ENCODE measurements around the gene ANKS1B.

Gene ANKS1B

DNA sequence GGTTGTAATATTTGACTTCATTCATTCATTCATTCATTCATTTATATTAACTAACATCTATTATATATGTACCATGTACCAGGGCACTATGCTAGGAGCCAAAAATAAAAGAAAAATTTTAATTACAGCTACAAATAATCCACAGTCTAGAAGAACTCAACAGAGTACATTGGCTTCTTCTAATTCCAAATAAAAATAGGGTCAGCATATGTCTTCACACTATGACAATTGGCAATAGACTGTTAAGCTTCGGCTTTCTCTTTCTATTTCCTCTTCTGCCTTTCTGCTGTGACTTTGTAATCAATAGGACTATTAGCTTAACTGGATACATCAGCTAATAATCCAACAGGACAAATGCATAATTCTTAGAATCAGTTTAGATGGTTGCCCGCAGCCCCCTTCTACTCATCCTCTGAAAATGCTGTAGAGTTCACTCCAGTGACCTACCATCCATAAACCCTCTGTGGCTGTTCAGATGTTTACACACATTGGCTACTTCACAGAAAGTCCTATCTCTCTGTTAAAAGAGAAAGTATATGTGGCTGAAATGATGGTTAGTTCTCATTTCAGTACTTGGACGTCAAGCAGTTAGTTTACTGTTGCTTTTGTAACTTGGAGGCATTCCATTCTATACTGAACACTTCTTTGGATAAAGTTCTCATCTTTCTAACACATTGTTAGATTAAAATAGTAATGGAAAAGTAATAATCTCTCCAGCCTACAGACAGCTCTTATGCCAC, 782.7 kb downstream of the ANKS1B start:
- no peak for DNase-seq (ENCODE audit: low spot score)
- TF ChIP-seq, protein P1, sequence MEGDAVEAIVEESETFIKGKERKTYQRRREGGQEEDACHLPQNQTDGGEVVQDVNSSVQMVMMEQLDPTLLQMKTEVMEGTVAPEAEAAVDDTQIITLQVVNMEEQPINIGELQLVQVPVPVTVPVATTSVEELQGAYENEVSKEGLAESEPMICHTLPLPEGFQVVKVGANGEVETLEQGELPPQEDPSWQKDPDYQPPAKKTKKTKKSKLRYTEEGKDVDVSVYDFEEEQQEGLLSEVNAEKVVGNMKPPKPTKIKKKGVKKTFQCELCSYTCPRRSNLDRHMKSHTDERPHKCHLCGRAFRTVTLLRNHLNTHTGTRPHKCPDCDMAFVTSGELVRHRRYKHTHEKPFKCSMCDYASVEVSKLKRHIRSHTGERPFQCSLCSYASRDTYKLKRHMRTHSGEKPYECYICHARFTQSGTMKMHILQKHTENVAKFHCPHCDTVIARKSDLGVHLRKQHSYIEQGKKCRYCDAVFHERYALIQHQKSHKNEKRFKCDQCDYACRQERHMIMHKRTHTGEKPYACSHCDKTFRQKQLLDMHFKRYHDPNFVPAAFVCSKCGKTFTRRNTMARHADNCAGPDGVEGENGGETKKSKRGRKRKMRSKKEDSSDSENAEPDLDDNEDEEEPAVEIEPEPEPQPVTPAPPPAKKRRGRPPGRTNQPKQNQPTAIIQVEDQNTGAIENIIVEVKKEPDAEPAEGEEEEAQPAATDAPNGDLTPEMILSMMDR (IDR thresholded peaks at IDR 0.05; ENCODE audit: borderline replicate concordance, control extremely low read depth, extremely low read depth, insufficient read depth, missing control alignments), result no peak
- in situ Hi-C loops (cut with MboI; ENCODE audit: low sequenced_read_pairs, unreplicated experiment), result no loop called here

DNA sequence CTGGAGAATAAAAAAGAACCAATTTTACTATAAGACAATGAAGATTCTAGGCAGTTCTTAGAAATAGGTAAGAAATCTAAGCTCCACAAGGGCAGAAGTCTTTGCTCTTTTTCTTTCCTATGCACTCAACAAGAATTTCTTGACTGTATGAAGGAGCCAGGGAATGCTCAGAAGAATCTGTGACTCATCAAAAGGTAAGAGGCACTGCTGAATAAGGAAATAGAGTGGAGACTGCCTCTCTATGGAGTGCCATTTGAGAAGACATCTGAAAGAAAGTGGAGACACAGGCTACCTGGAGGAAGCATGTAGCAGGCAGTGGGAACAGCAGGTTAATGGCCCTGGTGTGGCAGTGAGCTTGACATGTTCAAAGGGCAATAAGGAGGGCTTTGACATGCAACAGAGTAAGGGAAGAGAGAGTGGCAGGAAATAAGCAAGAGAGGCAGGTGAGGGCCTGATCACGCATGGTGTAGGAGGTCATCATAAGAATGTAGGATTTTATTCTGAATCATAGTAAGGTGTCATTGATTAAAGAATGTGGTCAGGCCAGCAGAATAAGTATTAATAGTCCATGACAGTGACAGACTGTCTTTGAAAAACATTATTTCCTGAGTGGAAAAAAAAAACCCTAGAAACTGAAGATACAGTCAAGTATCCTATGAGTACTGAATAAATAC, 783.9 kb downstream of the ANKS1B start:
- TF ChIP-seq, protein P1 (IDR thresholded peaks at IDR 0.05; ENCODE audit: borderline replicate concordance, control extremely low read depth, extremely low read depth, insufficient read depth, missing control alignments), result no peak
- no peak for DNase-seq (ENCODE audit: low spot score)
- in situ Hi-C loops (cut with MboI; ENCODE audit: low sequenced_read_pairs, unreplicated experiment), result no loop called here

DNA sequence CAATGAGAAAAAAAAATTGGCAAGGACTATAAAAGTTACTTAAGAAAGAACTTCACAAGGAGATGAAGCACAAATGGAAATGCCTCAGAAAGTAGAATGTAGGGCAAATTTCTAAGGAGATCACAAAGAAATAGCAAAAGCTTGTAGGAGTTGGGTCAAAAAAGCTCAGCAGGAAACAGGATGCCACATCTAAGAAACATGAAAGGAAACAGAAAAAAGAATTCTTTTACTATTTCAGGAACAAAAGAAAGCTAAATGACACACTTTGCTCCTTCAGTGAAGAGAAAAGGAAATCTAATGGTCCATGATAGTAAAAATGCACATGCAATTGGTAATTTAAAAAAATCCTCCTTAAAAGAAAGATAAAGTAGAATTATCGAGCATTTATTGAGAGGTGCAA, 789.3 kb downstream of the ANKS1B start:
- DNase-seq (ENCODE audit: low spot score), result no peak
- TF ChIP-seq, protein P1 (IDR thresholded peaks at IDR 0.05; ENCODE audit: borderline replicate concordance, control extremely low read depth, extremely low read depth, insufficient read depth, missing control alignments), result no peak
- in situ Hi-C loops (cut with MboI; ENCODE audit: low sequenced_read_pairs, unreplicated experiment), result no loop called here

DNA sequence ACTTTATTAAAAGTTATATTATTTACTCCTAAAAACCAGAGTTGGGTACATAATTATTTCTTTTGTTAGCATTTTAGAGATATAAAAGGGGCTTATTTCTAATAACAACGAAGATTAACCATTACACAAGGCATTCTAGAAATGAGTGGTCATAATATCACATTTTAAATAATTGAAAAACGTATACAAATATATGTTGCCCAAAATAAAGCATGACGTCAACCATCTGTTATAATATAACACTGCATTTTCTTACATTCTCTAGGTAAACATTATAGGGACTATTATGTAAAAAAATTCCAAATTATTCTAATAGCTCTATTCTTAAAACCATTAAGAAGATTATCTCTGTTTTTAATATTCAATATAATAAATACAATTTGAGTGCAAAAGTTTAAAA, 792.2 kb downstream of the ANKS1B start:
- in situ Hi-C loops (cut with MboI; ENCODE audit: low sequenced_read_pairs, unreplicated experiment), result no loop called here
- TF ChIP-seq, protein P1 (IDR thresholded peaks at IDR 0.05; ENCODE audit: borderline replicate concordance, control extremely low read depth, extremely low read depth, insufficient read depth, missing control alignments), result no peak
- DNase-seq (ENCODE audit: low spot score), result no peak

DNA sequence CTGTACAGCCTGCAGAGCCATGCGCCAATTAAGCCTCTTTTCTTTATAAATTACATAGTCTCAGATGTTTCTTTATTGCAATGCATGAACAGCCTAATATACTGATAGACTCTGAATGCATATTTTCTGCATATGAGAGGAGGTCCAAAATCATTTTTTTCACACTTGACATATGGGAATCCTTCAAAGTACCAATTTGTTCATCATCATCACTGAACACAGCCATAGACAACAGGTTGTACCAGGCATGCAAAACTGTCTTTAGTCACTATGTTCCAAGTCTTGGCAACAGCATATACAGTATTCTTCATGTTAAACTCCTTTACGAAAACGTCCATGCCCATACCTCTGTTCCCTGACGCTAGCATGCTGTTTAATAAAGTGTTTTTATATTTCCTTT, 807.9 kb downstream of the ANKS1B start:
- TF ChIP-seq, protein P1 (IDR thresholded peaks at IDR 0.05; ENCODE audit: borderline replicate concordance, control extremely low read depth, extremely low read depth, insufficient read depth, missing control alignments), result no peak
- DNase-seq (ENCODE audit: low spot score), result no peak
- in situ Hi-C loops (cut with MboI; ENCODE audit: low sequenced_read_pairs, unreplicated experiment), result no loop called here

DNA sequence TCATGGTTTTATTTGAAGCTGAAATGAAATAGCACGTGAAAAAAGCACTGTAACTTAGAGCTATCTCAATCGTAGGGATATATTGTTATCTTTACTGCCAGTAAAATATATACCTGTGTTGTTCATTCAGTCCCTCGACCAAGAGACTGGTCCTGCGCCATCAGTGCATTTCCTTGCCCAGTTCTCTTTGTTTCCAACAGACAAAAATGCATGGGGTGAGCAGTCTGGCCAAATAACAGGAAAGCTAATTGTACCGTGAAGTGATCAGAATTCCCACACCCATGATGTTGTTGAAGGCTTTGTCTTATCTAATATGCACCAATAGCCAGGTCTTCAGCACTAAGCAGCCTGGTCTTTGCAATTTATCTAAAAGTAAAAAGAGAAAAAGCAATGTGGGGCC, 814.3 kb downstream of the ANKS1B start:
- in situ Hi-C loops (cut with MboI; ENCODE audit: low sequenced_read_pairs, unreplicated experiment), result no loop called here
- DNase-seq (ENCODE audit: low spot score), result no peak
- TF ChIP-seq, protein P1 (IDR thresholded peaks at IDR 0.05; ENCODE audit: borderline replicate concordance, control extremely low read depth, extremely low read depth, insufficient read depth, missing control alignments), result no peak

Data from GM13976 (cell line).